Osteoblast (primary cell): ENCODE measurements around the gene IDH3B. TPM values are rescaled to one million over a fixed set of nuclear protein-coding genes. Genes with fewer than 3 reads are reported as not detected.

Experiments
- DNase-seq: peaks from one replicate; pipeline ENCODE4 v3.0.0; 2011; ENCODE audit warnings: low spot score, mixed read lengths; ENCODE audit not compliant: insufficient read length; ENCODE audit errors: missing footprints
- H2AFZ ChIP-seq: 2 replicates; pipeline ENCODE4 v1.6.0; 2011; ENCODE audit warnings: mild to moderate bottlenecking, low read length
- H3K27ac ChIP-seq: 2 replicates; pipeline ENCODE4 v1.5.1; 2011; ENCODE audit warnings: mild to moderate bottlenecking, low read depth, low read length, moderate library complexity
- H3K27me3 ChIP-seq: 2 replicates; pipeline ENCODE4 v1.6.0; 2012; ENCODE audit warnings: mild to moderate bottlenecking, control low read depth, inconsistent platforms, low read length, moderate library complexity; ENCODE audit not compliant: insufficient read depth
- H3K36me3 ChIP-seq: 2 replicates; pipeline ENCODE4 v1.5.1; 2011; ENCODE audit warnings: mild to moderate bottlenecking, low read length, control low read depth, moderate library complexity; ENCODE audit not compliant: insufficient read depth
- H3K4me1 ChIP-seq: 2 replicates; pipeline ENCODE4 v1.5.1; 2011; ENCODE audit warnings: mild to moderate bottlenecking, low read length, control low read depth, moderate library complexity; ENCODE audit not compliant: insufficient read depth
- H3K4me2 ChIP-seq: 2 replicates; pipeline ENCODE4 v1.6.0; 2011; ENCODE audit warnings: mild to moderate bottlenecking, low read length; ENCODE audit not compliant: insufficient read depth
- H3K4me3 ChIP-seq: fragments of 200-600 bp; sonication (generic); 3 replicates; pipeline ENCODE4 v1.5.1; 2012; ENCODE audit warnings: mild to moderate bottlenecking, low read length, inconsistent platforms; ENCODE audit not compliant: insufficient read depth
- H3K79me2 ChIP-seq: 2 replicates; pipeline ENCODE4 v1.6.0; 2012; ENCODE audit warnings: mild to moderate bottlenecking, low read length, control low read depth, inconsistent platforms; ENCODE audit not compliant: insufficient read depth
- H3K9me3 ChIP-seq: 2 replicates; pipeline ENCODE4 v1.5.1; 2011; ENCODE audit warnings: low read depth, low read length, control low read depth
- H4K20me1 ChIP-seq: 2 replicates; pipeline ENCODE4 v1.6.0; 2012; ENCODE audit warnings: mild to moderate bottlenecking, low read length, control low read depth; ENCODE audit not compliant: insufficient read depth
- CTCF ChIP-seq: IDR thresholded peaks from 2 replicates; pipeline ENCODE4 v1.5.1; 2011; ENCODE audit warnings: mild to moderate bottlenecking, low read depth, low read length, moderate library complexity; ENCODE audit errors: extremely low read depth
- small RNA-seq: library from RNA; depleted of rRNA; stranded (forward); fragments of <200 nt; gene quantifications from one replicate; pipeline ENCODE3, GENCODE V24; 2012
- total RNA-seq: library from RNA; depleted of rRNA; stranded (reverse); fragments of >200 nt; gene quantifications from 2 replicates; pipeline ENCODE4 v1.2.3, GENCODE V29; 2012

The IDH3B gene
- total RNA-seq, 1 donor = 71.7 TPM

GRCh38 chr20:2610941-2611720, 52.9 kb downstream of the IDH3B start:
- Histone ChIP-seq H3K4me2 (no peak overlapping the region), H3K9me3 (no peaks in the 10 kb centered on the region), H2AFZ (no peak overlapping the region), H3K36me3 (no peaks in the 10 kb centered on the region), H3K27ac (no peak overlapping the region), H3K4me1 (no peaks in the 10 kb centered on the region), H3K4me3 (no peak overlapping the region), H3K79me2 (no peaks in the 10 kb centered on the region), H4K20me1 (no peaks in the 10 kb centered on the region), H3K27me3 (peaks cover 19% of the 10 kb centered on the region)
- TF ChIP-seq CTCF = no peak
- no peak for DNase-seq

DNA sequence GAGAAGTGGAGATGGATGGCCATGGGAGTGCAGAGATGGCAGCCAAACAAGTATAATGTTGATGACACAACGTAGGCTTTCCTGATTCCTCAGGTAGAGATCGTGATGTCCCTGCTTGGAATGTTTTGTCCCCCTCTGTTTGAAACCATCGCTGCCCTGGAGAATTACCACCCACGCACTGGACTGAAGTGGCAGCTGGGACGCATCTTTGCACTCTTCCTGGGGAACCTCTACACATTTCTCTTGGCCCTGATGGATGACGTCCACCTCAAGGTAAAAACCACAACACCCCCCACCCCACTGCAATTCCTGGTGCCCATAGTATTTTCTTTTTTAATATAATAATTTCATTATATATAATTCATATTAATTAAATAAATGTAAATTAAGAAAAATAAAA, 53.7 kb downstream of the IDH3B start:
- H3K4me2 ChIP-seq = no peak overlapping the region
- no peak for TF ChIP-seq CTCF

More for the DNA sequence above, 53.7 kb downstream of the IDH3B start:
- Histone ChIP-seq H3K27me3 (peaks cover 17% of the 10 kb centered on the region), H3K4me3 (no peak overlapping the region), H2AFZ (no peak overlapping the region), H3K9me3 (no peaks in the 10 kb centered on the region), H3K79me2 (no peaks in the 10 kb centered on the region), H4K20me1 (no peaks in the 10 kb centered on the region), H3K4me1 (no peaks in the 10 kb centered on the region), H3K27ac (no peak overlapping the region), H3K36me3 (no peaks in the 10 kb centered on the region)
- no peak for DNase-seq

Small RNA genes within 50 kb of the gene (small RNA-seq; reads per million reads assigned to genes)
- not detected for gene SNORA51
- gene SNORD110 = not detected
- not detected for gene SNORD56
- gene SNORD57 = not detected
- gene SNORD86 = not detected

Other genes with a start within 250 kb of the IDH3B start
- 99.3 and 109 TPM in 2 replicates for gene SNRPB, start 193.4 kb downstream of the IDH3B start, total RNA-seq
- 6.9 and 12.7 TPM in 2 replicates for gene ZNF343, start 155.3 kb downstream of the IDH3B start, total RNA-seq
- gene TMC2, start 127.6 kb downstream of the IDH3B start, total RNA-seq = not detected in 2 replicates
- gene NOP56, start 11.6 kb downstream of the IDH3B start, total RNA-seq = 86.0 and 91.2 TPM in 2 replicates
- gene EBF4, start 28.6 kb upstream of the IDH3B start, total RNA-seq = under 0.01 and 0.29 TPM in 2 replicates
- gene CPXM1, start 136.4 kb upstream of the IDH3B start, total RNA-seq = under 0.01 and 0.88 TPM in 2 replicates
- 0.29 and 0.36 TPM in 2 replicates for gene C20orf141, start 150.8 kb upstream of the IDH3B start, total RNA-seq
- gene TMEM239, start 152.1 kb upstream of the IDH3B start, total RNA-seq = under 0.01 TPM in 1 of 2 replicates, not detected in the other
- gene PCED1A, start 176.4 kb upstream of the IDH3B start, total RNA-seq = 21.5 and 24.2 TPM in 2 replicates
- gene VPS16, start 176.5 kb upstream of the IDH3B start, total RNA-seq = 36.2 and 40.1 TPM in 2 replicates
- 44.2 and 51.0 TPM in 2 replicates for gene PTPRA, start 209.3 kb upstream of the IDH3B start, total RNA-seq